HG02943 (cell line): Measurements from ENCODE around the gene ANXA3.

ENCODE experiments used
- ATAC-seq: cut with Tn5 transposase; IDR thresholded peaks from one replicate; pipeline ENCODE4 v1.9.1; 2021; ENCODE audit warnings: mild to moderate bottlenecking, low read depth, moderate library complexity; ENCODE audit not compliant: unreplicated experiment

The ANXA3 gene

DNA sequence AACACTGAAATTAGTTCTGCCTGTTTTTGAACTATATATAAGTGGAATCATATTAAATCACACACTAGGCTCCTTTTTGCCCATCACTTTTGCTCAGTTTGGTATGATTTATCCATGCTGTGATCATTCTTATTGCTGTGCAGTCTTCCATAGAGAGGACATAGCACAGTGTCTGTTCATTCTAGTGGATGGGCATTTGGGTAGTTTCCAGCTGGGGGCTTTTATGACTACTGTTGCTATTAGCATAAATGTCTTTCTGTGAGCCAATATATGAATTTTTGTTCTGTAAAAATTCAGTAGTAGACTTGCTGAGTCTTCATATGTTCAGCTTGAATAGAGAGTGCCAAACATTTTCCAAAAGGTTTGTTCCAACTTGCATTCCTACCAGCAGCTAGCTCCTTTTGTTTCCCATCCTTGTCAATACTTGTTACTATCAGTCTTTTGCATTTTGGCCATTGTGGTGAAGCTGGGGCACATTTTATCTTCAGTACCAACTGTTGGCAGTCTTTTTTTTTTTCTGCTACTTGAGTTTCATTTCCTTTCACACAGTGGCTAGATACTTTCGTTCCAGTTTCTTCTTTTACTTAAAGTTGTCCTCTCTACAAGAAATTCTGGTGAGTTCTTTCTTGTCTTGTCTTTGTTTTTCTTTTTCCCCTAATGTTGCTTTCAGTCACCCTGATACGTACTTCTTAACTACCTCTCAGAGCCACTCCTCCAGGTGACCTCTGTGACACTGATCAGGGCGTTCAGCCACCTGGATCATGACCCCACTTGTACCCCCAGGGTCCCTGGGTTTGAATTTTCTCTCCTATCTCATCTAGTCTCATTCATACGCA is 87.0 kb downstream of the ANXA3 start:
- ATAC-seq = peak; percentile 87

DNA sequence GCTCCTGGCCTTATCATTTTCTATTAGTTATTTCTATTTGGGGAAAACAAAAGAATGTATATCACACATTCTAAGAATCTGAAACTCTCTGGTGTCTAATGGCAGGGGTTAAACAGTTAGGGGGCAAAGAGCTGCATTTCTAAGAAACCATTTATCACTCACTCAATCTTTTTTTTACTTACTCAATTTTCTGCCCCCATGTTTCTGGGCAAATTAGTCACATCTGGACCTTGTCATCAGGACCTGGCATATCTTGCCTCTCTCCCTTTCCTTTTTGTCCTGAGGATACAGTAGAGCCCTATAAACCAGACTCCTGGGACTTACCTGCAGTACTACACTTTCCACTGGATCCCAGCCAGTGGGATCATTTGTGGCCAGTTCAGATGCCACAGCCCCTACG is 89.1 kb downstream of the ANXA3 start:
- no peak for ATAC-seq

DNA sequence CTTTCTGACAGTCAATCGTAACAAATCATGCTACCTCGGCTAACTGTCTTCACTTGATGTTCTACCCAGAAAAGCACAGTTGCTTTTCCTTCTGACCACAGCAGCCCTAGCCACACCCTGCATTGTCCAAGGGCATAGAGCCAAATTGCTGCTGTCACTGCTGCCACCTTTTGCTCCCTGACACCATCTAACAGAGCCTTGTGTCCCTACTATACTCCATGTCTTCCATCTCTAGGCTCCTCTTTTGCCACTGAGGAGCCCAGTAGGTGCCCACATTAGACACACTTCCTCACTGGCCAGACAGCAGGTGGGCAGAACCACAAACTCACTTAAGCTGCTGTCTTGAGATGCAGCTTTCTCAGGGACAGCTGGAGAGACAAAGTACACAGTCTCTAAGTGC is 91.4 kb downstream of the ANXA3 start:
- ATAC-seq = no peak

DNA sequence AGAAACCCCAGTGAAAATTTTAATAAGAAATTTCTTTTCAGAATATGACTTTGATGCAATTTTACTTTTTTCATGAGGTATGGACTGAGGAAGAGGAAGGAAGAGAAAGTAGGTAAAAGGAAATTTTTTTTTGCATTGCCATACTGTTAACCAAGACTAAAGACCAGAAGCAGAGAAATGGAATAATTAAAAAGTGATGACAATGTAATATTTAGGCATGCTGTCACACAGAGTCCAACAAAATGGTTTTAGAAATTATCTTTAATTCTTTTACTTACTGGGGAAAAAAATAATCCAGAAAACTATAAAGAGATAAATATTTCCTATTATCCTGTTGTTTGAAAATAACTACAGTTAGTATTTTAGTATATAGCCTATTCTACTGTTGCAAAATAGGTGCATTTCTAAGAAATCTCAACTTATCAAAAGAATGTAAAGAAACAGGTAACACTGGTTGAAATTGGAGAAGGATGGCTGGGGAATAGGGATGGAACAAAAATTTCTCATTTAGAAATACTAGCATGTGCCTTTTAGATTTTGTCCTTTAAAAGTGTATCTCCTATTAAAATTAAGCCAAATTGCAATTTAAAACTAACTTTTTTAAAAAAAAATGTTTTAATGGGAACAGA is 92.6 kb downstream of the ANXA3 start:
- no peak for ATAC-seq

DNA sequence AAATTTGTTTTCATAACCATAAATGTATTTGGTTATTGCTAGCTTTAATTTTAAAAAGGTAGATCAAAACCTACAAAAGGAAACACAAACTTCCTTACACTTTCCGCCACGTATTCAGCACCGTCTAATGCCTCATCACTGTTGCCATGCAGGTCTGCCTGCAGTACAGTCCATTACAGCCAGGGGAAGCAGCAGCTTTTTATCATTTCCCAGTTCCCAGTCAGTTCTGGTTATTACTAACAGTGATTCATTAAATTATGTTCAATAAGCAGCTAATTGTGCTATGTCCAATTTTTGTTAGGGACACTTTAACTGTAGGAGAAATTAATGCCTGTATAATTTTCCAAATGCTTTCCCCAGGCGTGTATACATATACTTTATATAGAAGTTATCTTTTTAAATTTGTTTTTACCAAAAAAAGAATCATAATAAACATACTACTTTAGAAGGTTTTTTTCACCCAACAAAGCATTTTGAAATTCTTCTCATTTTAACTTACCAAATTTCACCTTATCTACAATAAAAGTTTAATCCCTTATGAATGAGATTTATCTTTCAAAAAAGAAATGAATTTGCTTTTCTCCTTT is 93.3 kb downstream of the ANXA3 start:
- peak; percentile 84 for ATAC-seq

DNA sequence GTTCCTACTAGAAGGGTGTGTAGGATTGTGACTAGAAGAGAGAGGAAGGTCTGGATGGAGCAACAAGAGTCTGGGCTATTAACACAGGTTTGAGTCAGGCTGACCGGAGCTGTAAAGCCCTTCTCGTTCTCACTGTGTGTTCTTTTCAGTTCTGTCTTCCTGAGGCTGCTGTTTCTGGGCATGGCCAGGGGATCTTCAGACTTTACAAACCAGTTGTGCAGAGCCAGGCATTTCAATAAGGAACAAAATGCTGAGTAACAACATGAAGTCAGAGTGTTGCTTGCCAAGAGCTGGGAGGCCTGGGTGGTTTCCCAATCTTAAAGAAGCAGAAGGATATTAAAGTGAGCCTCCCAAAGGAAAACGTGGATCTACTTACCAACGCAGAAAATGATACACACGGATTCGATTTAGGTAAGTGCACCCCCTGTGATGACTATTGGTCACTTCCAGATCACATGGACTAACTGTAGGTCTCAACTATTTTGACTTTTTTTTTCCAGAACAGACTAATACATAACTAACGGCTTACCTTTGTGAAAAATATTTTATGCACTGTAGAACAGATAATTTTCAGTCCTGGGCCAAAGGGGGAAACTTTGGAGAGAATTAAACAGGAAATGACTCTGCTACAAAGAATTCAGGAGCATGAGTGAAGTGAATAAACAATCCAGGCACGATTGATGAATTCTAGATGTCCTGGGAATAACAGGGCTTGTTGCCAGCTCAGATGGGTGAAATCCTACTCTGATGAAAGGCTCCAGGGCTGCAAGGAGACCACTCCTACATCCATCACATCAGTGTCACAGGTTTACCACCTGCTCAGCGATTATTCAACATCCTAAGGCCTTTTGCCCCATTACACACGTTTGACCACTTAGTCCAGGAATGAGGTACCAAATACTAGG is 94.5 kb downstream of the ANXA3 start:
- no peak for ATAC-seq

DNA sequence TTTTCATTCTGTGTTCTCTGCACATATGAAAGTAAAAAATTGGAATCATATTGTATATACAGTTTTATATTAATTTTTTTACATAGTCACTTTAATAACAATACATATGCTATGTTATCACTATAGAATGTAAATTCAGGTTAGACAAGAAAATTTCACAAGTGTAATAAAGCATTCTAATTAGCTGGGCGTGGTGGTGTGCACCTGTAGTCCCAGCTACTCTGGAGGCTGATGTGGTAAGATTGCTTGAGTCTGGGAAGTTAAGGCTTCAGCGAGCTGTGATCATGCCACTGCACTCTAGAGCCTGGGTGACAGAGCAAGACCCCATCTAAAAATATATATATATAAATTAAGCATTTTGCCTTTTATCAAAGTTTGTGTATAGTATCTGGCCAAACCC is 95.7 kb downstream of the ANXA3 start:
- no peak for ATAC-seq

DNA sequence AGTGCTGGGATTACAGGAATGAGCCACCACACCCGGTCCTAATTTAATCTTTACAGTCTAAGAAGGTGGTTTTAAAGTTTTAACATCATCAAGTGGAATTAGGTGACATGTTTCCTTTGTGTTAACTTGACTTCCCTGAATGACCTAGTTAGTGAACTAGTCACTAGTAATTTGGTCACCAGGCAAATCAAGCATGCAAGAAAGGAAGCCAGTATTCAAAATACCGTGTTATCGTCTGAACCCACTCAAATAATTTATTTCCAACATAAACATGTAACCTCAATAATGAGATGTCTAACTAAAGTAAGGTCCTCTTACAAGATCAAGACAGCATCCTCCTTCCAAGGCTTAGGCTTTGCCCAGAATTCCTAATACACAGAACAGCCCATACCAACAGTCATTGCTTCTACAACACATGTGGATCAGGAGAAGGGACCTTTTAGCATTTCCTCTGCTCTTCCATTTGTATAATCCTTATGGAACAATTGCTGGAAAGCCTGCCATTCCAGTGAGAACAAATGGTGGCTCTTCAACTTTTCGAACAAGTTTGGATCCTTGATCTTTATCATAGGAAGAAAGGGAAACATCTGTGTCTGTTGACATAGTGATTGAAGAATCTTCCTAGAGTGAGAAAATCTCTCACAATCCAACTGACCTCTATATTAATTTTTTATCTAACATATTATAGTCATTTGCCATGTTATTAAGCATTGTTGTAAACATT is 97.2 kb downstream of the ANXA3 start:
- no peak for ATAC-seq

DNA sequence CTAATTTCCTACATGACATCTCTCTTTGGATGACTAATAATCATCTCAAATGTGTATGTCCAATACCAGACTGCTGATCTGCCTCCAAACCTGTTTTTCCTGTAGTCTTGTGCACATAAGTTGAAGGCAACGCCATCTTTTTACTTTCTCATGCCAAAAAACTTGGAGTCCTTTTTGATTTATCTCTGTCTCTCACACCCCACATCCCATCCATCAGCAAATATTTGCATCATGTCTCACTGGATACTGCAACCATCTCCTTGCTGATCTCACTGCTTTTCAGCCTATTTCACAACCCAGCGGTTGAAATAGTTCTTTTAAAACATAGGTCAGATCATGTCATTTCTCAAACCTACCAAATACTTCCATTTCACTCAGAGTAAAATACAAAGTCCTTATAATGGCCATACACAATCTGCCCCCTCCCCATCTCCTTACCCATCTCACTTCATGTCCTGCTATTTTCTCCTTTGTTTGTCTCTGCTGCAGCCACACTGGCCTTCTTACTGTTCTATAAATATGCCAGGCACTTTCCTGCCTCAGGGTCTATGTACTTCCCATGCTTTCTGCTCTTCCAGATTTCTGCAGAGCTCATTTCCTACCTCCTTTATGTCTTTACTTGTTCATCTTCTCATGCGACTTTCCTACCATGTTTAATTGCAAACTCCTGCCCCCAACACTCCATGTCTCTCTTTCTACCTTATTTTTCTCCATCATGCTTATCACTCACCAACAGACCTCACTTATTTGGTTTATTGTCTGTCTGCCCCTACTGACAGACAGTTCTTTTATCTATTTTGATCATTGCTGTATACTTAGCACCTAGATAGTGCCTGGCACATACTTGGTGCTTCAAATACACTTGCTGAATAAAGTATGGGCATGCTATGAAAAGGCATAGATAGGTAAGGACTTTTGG is 98.8 kb downstream of the ANXA3 start:
- ATAC-seq = no peak

DNA sequence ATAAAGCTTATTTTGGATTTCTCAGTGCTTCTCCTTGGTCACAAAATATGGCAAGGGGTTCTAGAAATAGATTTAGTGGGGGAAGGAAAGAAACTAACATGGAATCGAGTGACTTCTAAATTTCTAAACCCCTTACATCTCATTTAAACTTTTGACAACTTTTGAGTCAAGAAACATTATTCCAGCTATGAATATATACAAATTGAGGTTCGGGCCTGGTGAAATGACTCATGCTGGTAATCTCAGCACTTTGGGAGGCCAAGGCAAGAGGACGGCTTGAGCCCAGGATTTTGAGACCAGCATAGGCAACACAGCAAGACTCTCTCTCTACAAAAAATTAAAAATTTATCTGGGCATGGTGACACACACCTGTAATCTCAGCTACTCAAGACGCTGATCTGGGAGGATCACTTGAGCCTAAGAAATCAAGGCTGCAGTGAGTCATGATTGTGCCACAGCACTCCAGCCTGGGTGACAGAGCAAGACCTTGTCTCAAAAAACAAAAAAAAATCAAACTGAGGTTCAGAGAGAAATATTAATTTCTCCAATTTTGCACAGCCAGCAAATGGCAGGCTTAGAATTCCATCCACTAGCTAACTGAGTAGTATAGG is 99.8 kb downstream of the ANXA3 start:
- no peak for ATAC-seq

DNA sequence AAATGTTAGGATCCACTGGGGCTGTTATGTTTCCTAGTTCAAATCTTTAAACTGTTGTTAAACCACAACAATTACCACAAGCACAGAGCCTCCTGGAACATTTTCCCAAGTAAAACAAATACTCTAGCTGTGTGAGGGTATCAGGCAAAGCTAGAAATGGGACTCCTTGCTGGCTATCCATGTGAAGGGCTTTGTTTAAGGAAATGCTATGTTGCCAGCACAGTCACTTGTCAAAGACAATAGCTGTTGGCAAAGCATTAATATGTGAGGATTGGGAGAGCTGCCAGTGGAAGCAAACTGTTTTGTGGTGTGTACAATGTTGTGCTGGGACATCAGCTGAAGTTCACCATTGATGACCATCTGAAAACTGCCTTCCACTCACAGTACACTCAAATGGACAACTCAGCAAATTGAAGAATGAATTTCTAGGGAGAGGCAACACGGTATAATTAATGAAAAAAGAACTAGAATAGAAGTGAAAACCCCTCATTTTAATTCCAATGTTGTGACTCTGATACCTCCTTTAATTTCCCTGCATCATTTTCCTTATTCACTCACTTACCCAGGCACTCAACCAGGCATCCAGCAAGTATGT is 100.8 kb downstream of the ANXA3 start:
- ATAC-seq = no peak

DNA sequence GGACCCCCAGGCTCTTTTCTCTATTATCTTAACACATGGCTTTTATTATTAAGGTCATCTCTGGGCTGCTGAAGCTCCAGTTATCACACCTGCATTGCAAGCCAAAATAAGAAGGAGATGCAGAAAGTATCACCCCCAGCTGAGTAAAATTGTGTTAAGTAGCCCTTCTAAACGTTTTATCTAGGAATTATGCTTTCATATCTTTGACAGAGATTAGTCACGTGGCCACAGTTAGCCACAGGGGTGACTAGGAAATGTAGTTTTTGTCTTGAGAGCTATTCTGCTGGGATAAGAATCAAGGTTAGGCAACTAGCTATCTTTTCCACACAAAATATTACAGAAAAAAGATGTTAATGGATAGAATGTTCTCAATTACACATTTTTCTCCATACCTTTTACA is 102.1 kb downstream of the ANXA3 start:
- ATAC-seq = no peak

DNA sequence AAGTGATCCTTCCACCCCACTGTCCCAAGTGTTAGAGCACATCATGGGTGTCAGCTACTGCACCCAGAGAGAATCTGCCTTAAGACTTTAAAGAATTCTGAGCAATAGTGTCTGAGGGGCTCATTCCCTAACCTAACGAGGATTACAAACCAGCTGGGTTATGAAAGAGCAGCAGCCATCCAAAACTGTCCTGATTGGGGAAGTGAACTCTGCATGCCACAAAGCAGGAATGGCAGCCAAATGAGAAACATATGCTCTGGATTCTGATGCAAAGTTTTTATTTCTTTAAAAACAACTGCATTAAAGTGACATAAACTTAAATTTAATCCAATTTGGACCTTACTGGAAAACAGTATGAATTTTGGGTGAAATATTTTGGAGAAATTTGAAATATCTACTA is 103.2 kb downstream of the ANXA3 start:
- no peak for ATAC-seq

DNA sequence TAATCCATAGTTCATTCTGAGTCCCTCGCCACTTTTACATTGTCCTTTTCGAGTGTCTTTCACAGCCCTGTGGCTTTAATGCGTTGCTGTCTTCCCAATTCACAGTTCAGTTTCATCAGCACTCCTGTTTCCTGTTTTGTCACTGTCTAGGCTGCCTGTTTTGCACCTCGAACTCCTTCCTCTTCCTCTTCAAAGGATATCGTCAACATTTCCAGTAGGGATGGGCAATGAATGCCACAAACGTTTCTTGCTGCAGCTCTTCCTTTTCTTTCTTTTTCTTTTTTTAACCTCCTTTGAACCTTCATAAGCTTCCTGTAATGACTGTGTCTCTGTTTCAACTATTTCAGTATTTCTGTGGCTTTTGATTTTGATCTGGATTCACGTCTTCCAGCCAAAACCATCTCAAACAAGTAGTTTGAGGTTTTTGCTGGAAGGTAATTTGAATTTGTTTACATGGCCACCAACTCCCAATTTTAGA is 105.4 kb downstream of the ANXA3 start:
- ATAC-seq = no peak

DNA sequence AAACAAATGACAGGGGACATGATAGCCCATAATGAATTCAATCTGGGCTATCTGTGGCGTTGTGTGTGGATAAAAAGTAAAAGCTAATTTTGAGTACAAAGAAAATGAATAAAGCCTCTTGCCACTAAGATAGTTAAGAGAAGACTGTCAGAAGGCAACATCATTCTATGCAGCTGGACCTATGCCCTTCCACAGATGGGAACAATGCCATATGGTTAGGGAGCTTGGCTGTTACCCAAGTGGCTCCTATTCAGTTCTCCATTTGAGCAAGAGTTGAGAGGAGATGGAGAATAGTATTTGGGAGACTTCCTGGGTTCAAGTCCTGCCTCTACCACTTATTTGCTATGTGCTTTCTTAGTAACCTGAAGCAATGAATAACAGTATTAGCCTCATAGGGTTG is 107.7 kb downstream of the ANXA3 start:
- no peak for ATAC-seq

DNA sequence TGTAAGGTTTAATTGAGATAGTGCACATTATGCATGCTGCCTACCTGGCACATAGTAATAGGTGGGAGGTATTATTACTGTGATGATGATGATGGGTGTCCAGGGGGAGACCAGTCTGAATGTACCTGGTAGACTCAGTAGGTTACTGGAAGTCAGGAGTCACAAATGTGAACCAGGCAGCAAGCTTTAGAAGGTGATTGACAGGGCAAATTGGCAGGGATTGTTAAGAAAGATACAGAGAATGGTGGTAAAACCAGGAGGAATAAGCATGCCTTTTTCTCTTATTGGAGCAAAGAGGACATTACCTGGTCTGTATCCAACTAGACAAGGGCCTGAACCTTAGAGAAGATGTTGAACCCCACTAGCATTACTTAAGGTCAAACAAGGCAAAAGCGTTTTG is 108.1 kb downstream of the ANXA3 start:
- ATAC-seq = no peak
